Esophagus muscularis mucosa (tissue), 4 donors: Measurements from ENCODE around the gene SLC25A44. TPM values are rescaled to one million over a fixed set of nuclear protein-coding genes. Genes with fewer than 3 reads are reported as not detected.

Experiments used
- DNase-seq: peaks from one replicate; pipeline ENCODE4 v3.0.0-alpha.2; 2017; ENCODE audit errors: extremely low spot score
- H3K27ac ChIP-seq, 4 donors: fragments of 200-600 bp; sonication (generic); replicated peaks in 1 of 4; 1 replicate in 3 of 4; 2 replicates in 1 of 4; pipeline ENCODE4 v1.5.1; 2016 to 2019; ENCODE audit warnings: mild to moderate bottlenecking in 1 of 4
- H3K27me3 ChIP-seq, 4 donors: fragments of 200-600 bp; sonication (generic); one replicate each; pipeline versions ENCODE4 v1.5.1 to v1.6.0; 2016 to 2019
- H3K36me3 ChIP-seq, 4 donors: fragments of 200-600 bp; sonication (generic); one replicate each; pipeline ENCODE4 v1.5.1; 2016 to 2019
- H3K4me1 ChIP-seq, 4 donors: fragments of 200-600 bp; sonication (generic); one replicate each; pipeline ENCODE4 v1.5.1; 2016 to 2019
- H3K4me3 ChIP-seq, 4 donors: fragments of 200-600 bp; sonication (generic); 1 replicate in 2 of 4; 2 replicates in 2 of 4; pipeline ENCODE4 v1.5.1; 2016 to 2019; ENCODE audit warnings: mild to moderate bottlenecking in 4 of 4, moderate library complexity in 1 of 4
- H3K9me3 ChIP-seq, 4 donors: fragments of 200-600 bp; sonication (generic); 1 replicate in 3 of 4; 2 replicates in 1 of 4; pipeline ENCODE4 v1.5.1; 2016 to 2019
- CTCF ChIP-seq, 3 experiments: fragments of 200-600 bp in 2 of 3; fragments of 450-650 bp in 1 of 3; sonication (generic) in 2 of 3; IDR thresholded peaks; one replicate each; pipeline ENCODE4 v1.5.1; 2017 to 2019; ENCODE audit warnings: antibody characterized with exemption in 3 of 3, mild to moderate bottlenecking in 2 of 3, moderate library complexity in 1 of 3
- EP300 ChIP-seq: sonication (generic); formaldehyde crosslinking; IDR thresholded peaks from one replicate; pipeline ENCODE4 v1.6.1; 2017; ENCODE audit warnings: antibody characterized with exemption
- POLR2A ChIP-seq: fragments of 450-650 bp; IDR thresholded peaks from one replicate; pipeline ENCODE4 v1.6.1; 2017; ENCODE audit warnings: antibody characterized with exemption, moderate library complexity, mild to moderate bottlenecking, low read depth
- POLR2AphosphoS5 ChIP-seq, 2 donors: sonication (generic); formaldehyde crosslinking; IDR thresholded peaks; one replicate each; pipeline ENCODE4 v1.6.1; 2017; ENCODE audit warnings: antibody characterized with exemption in 2 of 2
- WGBS: methylation state at CpG from one replicate; pipeline ENCODE4 v1.1.5; 2018; 5-methylcytosine and 5-hydroxymethylcytosine counted together
- intact Hi-C: fragments of 100-400 bp; cut with DNase I; formaldehyde crosslinking; loops from one replicate; pipeline ENCODE4 v1.15.1; 2023
- total RNA-seq, 4 donors: library from RNA; depleted of rRNA; stranded (reverse); fragments of >200 nt; gene quantifications; one replicate each; pipeline versions ENCODE4 v1.1.0 to v1.2.1, GENCODE V29; 2016

The SLC25A44 gene
- total RNA-seq, 4 donors from 2014 or later = 8.3 to 18.2 (median 15.0) TPM

- TF ChIP-seq EP300 (no peak), CTCF (IDR thresholded peaks at IDR 0.05) (no peak), POLR2AphosphoS5 (IDR thresholded peaks at IDR 0.05) (no peak), POLR2A (no peak)
- Histone ChIP-seq H3K4me3 (no peak overlapping the region), H3K27me3 (no peaks in the 10 kb centered on the region), H3K36me3 (no peaks in the 10 kb centered on the region), H3K9me3 (no peaks in the 10 kb centered on the region), H3K4me1 (peaks cover 0 to 6% (median under 1%) of the 10 kb centered on the region in 4 donors), H3K27ac (no peak overlapping the region)
- no peak for DNase-seq
- intact Hi-C loops = no loop called here
- WGBS = 78% methylated on average over 5 of the region's 5 CpGs
Measured at GRCh38 chr1:156167536-156167935, 26.4 kb upstream of the SLC25A44 start.

- WGBS = 85% methylated on average over 8 of the region's 9 CpGs
- no peak overlapping the region for H3K27ac ChIP-seq
- H3K4me1 ChIP-seq = no peaks in the 10 kb centered on the region
- no peak for DNase-seq
- H3K4me3 ChIP-seq = no peak overlapping the region
- no peaks in the 10 kb centered on the region for H3K27me3 ChIP-seq
- peaks cover 0 to 14% (median 4%) of the 10 kb centered on the region in 4 donors for H3K36me3 ChIP-seq
- H3K9me3 ChIP-seq = no peaks in the 10 kb centered on the region
- intact Hi-C loops = no loop called here
- TF ChIP-seq CTCF (IDR thresholded peaks at IDR 0.05) = no peak
- no peak for TF ChIP-seq EP300
- TF ChIP-seq POLR2AphosphoS5 (IDR thresholded peaks at IDR 0.05) = no peak
- no peak for TF ChIP-seq POLR2A
Measured at GRCh38 chr1:156172696-156173470, 21.0 kb upstream of the SLC25A44 start.

GRCh38 chr1:156176610-156177210 lies 17.2 kb upstream of the SLC25A44 start:
- 74% methylated on average over 7 of the region's 12 CpGs for WGBS
- H3K36me3 ChIP-seq = peaks cover 0 to 14% (median 4%) of the 10 kb centered on the region in 4 donors
- no peak for DNase-seq
- H3K4me1 ChIP-seq = no peaks in the 10 kb centered on the region
- H3K4me3 ChIP-seq = no peak overlapping the region
- TF ChIP-seq POLR2A (no peak), EP300 (no peak), CTCF (IDR thresholded peaks at IDR 0.05) (no peak), POLR2AphosphoS5 (IDR thresholded peaks at IDR 0.05) (no peak)
- H3K9me3 ChIP-seq = no peaks in the 10 kb centered on the region
- H3K27me3 ChIP-seq = peaks cover 0 to 8% (median 0%) of the 10 kb centered on the region in 4 donors
- intact Hi-C loops = no loop called here
- H3K27ac ChIP-seq = no peak overlapping the region

- Histone ChIP-seq H3K4me3 (no peak overlapping the region), H3K9me3 (no peaks in the 10 kb centered on the region), H3K36me3 (peaks cover 0 to 14% (median 4%) of the 10 kb centered on the region in 4 donors), H3K27ac (no peak overlapping the region), H3K27me3 (peaks cover 0 to 13% (median 0%) of the 10 kb centered on the region in 4 donors), H3K4me1 (no peaks in the 10 kb centered on the region)
- no peak for DNase-seq
- intact Hi-C loops = no loop called here
- TF ChIP-seq EP300 = no peak
- TF ChIP-seq POLR2AphosphoS5 (IDR thresholded peaks at IDR 0.05) = no peak
- no peak for TF ChIP-seq CTCF (IDR thresholded peaks at IDR 0.05)
- TF ChIP-seq POLR2A = no peak
- 77% methylated on average over 7 of the region's 7 CpGs for WGBS
Measured at GRCh38 chr1:156177919-156178654, 15.8 kb upstream of the SLC25A44 start.
